Suprapubic skin (tissue), 4 donors: ENCODE data around the gene UEVLD. TPM values are rescaled to one million over a fixed set of nuclear protein-coding genes. Genes with fewer than 3 reads are reported as not detected.

Source experiments
- DNase-seq, 2 donors: peaks; one replicate each; pipeline ENCODE4 v3.0.0-alpha.2; 2019; ENCODE audit warnings: low spot score in 2 of 2
- H3K27ac ChIP-seq: fragments of 200-600 bp; sonication (generic); one replicate; pipeline ENCODE4 v1.5.1; 2019
- H3K27me3 ChIP-seq: fragments of 200-600 bp; sonication (generic); one replicate; pipeline ENCODE4 v1.5.1; 2019
- H3K36me3 ChIP-seq: fragments of 200-600 bp; sonication (generic); one replicate; pipeline ENCODE4 v1.5.1; 2019
- H3K4me1 ChIP-seq: fragments of 200-600 bp; sonication (generic); one replicate; pipeline ENCODE4 v1.5.1; 2019
- H3K4me3 ChIP-seq: fragments of 200-600 bp; sonication (generic); one replicate; pipeline ENCODE4 v1.5.1; 2019; ENCODE audit warnings: mild to moderate bottlenecking
- H3K9me3 ChIP-seq: fragments of 200-600 bp; sonication (generic); one replicate; pipeline ENCODE4 v1.5.1; 2019
- CTCF ChIP-seq, 2 donors: fragments of 200-600 bp in 1 of 2; fragments of 450-650 bp in 1 of 2; sonication (generic) in 1 of 2; IDR thresholded peaks; one replicate each; pipeline ENCODE4 v1.5.1; 2016 to 2019; ENCODE audit warnings: antibody characterized with exemption in 2 of 2, mild to moderate bottlenecking in 1 of 2, moderate library complexity in 1 of 2
- EP300 ChIP-seq: sonication (generic); formaldehyde crosslinking; IDR thresholded peaks from one replicate; pipeline ENCODE4 v1.6.1; 2017; ENCODE audit warnings: antibody characterized with exemption
- POLR2A ChIP-seq, 2 donors: fragments of 450-650 bp; IDR thresholded peaks; one replicate each; pipeline ENCODE4 v1.6.1; 2017; ENCODE audit warnings: antibody characterized with exemption in 2 of 2, mild to moderate bottlenecking in 2 of 2, moderate library complexity in 2 of 2
- POLR2AphosphoS5 ChIP-seq, 3 donors: sonication (generic); formaldehyde crosslinking; IDR thresholded peaks; one replicate each; pipeline ENCODE4 v1.6.1; 2017; ENCODE audit warnings: antibody characterized with exemption in 3 of 3
- WGBS: methylation state at CpG from one replicate; pipeline ENCODE4 v1.1.5; 2018; 5-methylcytosine and 5-hydroxymethylcytosine counted together
- total RNA-seq, 4 donors: library from RNA; depleted of rRNA; stranded (reverse); fragments of >200 nt; gene quantifications; one replicate each; pipeline ENCODE4 v1.1.0, GENCODE V29; 2016

UEVLD gene
- total RNA-seq, 4 donors from 2014 or later = 24.1 to 46.1 (median 32.8) TPM

GRCh38 chr11:18524248-18524647 lies 64.3 kb downstream of the UEVLD start:
- 94% methylated on average over 1 of the region's 1 CpG for WGBS
- TF ChIP-seq EP300 = no peak
- no peak for TF ChIP-seq CTCF (IDR thresholded peaks at IDR 0.05)
- no peak for TF ChIP-seq POLR2AphosphoS5 (IDR thresholded peaks at IDR 0.05)
- TF ChIP-seq POLR2A (IDR thresholded peaks at IDR 0.05) = no peak

GRCh38 chr11:18523084-18523483 lies 65.5 kb downstream of the UEVLD start:
- Histone ChIP-seq H3K36me3 (peaks cover 10% of the 10 kb centered on the region), H3K4me1 (peaks cover 27% of the 10 kb centered on the region), H3K9me3 (no peaks in the 10 kb centered on the region), H3K27me3 (no peaks in the 10 kb centered on the region), H3K27ac (no peak overlapping the region), H3K4me3 (no peak overlapping the region)
- WGBS = 76% methylated on average over 3 of the region's 3 CpGs
- TF ChIP-seq POLR2A (IDR thresholded peaks at IDR 0.05) (no peak), CTCF (IDR thresholded peaks at IDR 0.05) (no peak), POLR2AphosphoS5 (IDR thresholded peaks at IDR 0.05) (no peak), EP300 (no peak)
- no peak for DNase-seq

More at GRCh38 chr11:18524248-18524647, 64.3 kb downstream of the UEVLD start:
- Histone ChIP-seq H3K27me3 (no peaks in the 10 kb centered on the region), H3K4me1 (peaks cover 27% of the 10 kb centered on the region), H3K36me3 (no peaks in the 10 kb centered on the region), H3K4me3 (no peak overlapping the region), H3K27ac (no peak overlapping the region), H3K9me3 (no peaks in the 10 kb centered on the region)
- DNase-seq = no peak

DNA sequence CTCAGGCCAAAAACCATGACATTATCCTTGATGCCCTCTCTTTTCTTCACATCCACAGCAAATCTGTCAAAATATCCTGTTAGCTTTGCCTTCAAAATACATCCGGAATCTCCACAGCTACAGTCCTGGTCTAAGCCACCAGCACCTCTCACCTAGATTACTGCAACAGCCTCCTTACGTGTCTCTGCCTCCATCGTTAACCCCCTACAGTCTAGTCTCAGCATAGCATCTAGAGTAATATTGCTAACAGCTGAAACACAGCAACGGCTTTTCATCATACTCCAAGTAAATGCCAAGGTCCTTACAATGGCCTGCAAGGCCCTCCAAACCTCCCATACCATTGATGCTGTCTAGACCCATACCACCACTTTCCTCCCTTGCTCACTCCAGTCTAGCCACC lies 66.1 kb downstream of the UEVLD start:
- WGBS = 78% methylated on average over 4 of the region's 4 CpGs
- Histone ChIP-seq H3K36me3 (peaks cover 17% of the 10 kb centered on the region), H3K4me1 (peaks cover 20% of the 10 kb centered on the region), H3K4me3 (no peak overlapping the region), H3K27me3 (no peaks in the 10 kb centered on the region), H3K27ac (no peak overlapping the region), H3K9me3 (no peaks in the 10 kb centered on the region)
- TF ChIP-seq EP300 = no peak
- TF ChIP-seq POLR2AphosphoS5 (IDR thresholded peaks at IDR 0.05) = no peak
- no peak for TF ChIP-seq CTCF (IDR thresholded peaks at IDR 0.05)
- TF ChIP-seq POLR2A (IDR thresholded peaks at IDR 0.05) = no peak
- DNase-seq = no peak

- TF ChIP-seq POLR2AphosphoS5 (IDR thresholded peaks at IDR 0.05) = no peak
- TF ChIP-seq POLR2A (IDR thresholded peaks at IDR 0.05) = no peak
- no peak for TF ChIP-seq CTCF (IDR thresholded peaks at IDR 0.05)
- no peak for TF ChIP-seq EP300
- WGBS = 97% methylated on average over 3 of the region's 3 CpGs
- Histone ChIP-seq H3K36me3 (peaks cover 20% of the 10 kb centered on the region), H3K4me1 (peaks cover 18% of the 10 kb centered on the region), H3K9me3 (no peaks in the 10 kb centered on the region), H3K4me3 (no peak overlapping the region), H3K27ac (no peak overlapping the region), H3K27me3 (no peaks in the 10 kb centered on the region)
- DNase-seq = no peak
Measured at GRCh38 chr11:18521122-18521521, 67.4 kb downstream of the UEVLD start.

- Histone ChIP-seq H3K4me1 (no peaks in the 10 kb centered on the region), H3K27ac (no peak overlapping the region), H3K36me3 (peaks cover 84% of the 10 kb centered on the region), H3K4me3 (no peak overlapping the region), H3K27me3 (no peaks in the 10 kb centered on the region), H3K9me3 (no peaks in the 10 kb centered on the region)
- DNase-seq = no peak
- TF ChIP-seq EP300 = no peak
- TF ChIP-seq CTCF (IDR thresholded peaks at IDR 0.05) = no peak
- no peak for TF ChIP-seq POLR2A (IDR thresholded peaks at IDR 0.05)
- TF ChIP-seq POLR2AphosphoS5 (IDR thresholded peaks at IDR 0.05) = no peak
Measured at GRCh38 chr11:18502352-18502751, 86.2 kb downstream of the UEVLD start.
